HUES6 (cell line): Measurements from ENCODE around the gene PARD3.

Experiments used
- H3K27ac ChIP-seq: 2 replicates; pipeline ENCODE4 v1.7.0; 2013; ENCODE audit warnings: low read depth, mild to moderate bottlenecking, low read length, inconsistent platforms
- H3K27me3 ChIP-seq: 2 replicates; pipeline ENCODE4 v1.6.1; 2013; ENCODE audit warnings: low read length; ENCODE audit not compliant: control insufficient read depth, insufficient read depth
- H3K36me3 ChIP-seq: 2 replicates; pipeline ENCODE4 v1.6.1; 2013; ENCODE audit warnings: low read length; ENCODE audit not compliant: control insufficient read depth, insufficient read depth
- H3K4me1 ChIP-seq: 2 replicates; pipeline ENCODE4 v1.6.1; 2013; ENCODE audit warnings: low read length; ENCODE audit not compliant: control insufficient read depth, insufficient read depth
- H3K4me3 ChIP-seq: 2 replicates; pipeline ENCODE4 v1.5.1; 2013; ENCODE audit warnings: low read depth, low read length
- H3K9ac ChIP-seq: one replicate; pipeline ENCODE4 v1.6.1; 2013; ENCODE audit warnings: mild to moderate bottlenecking, low read length
- H3K9me3 ChIP-seq: 2 replicates; pipeline ENCODE4 v1.6.1; 2013; ENCODE audit warnings: low read depth, low read length; ENCODE audit not compliant: control insufficient read depth, insufficient read depth

PARD3 gene

GRCh38 chr10:34475274-34475646 is 339.8 kb downstream of the PARD3 start:
- Histone ChIP-seq H3K27ac (no peak overlapping the region), H3K36me3 (no peaks in the 10 kb centered on the region), H3K9ac (no peak overlapping the region), H3K9me3 (no peaks in the 10 kb centered on the region), H3K4me3 (no peak overlapping the region), H3K4me1 (peaks cover 5% of the 10 kb centered on the region; the same call in 1 of the 2 replicates), H3K27me3 (no peaks in the 10 kb centered on the region)

- no peak overlapping the region for H3K4me3 ChIP-seq
- H3K27ac ChIP-seq: no peak overlapping the region
- peaks cover 3% of the 10 kb centered on the region; the same call in 1 of the 2 replicates for H3K4me1 ChIP-seq
- H3K36me3 ChIP-seq: no peaks in the 10 kb centered on the region
- H3K9me3 ChIP-seq: no peaks in the 10 kb centered on the region
- H3K27me3 ChIP-seq: no peaks in the 10 kb centered on the region
- no peak overlapping the region for H3K9ac ChIP-seq
Measured at GRCh38 chr10:34474555-34475273, 340.4 kb downstream of the PARD3 start.

DNA sequence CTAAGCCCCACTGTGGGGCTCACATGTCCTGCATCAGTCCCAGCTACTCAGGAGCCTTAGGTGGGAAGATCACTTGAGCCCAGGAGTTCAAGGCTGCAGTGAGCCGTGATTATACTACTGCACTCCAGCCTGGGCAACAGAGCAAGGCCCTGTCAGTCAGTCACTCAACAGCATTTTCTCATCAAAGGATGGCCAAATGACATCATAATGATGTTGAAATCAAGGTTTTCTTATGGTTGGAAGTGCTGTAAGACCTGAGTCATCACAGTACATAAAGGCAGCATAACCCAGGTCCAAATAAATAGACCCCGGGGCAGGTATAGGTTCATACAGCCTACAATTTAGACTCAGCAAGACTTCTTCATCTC is 341.1 kb downstream of the PARD3 start:
- no peaks in the 10 kb centered on the region for H3K9me3 ChIP-seq
- H3K27me3 ChIP-seq: no peaks in the 10 kb centered on the region
- no peaks in the 10 kb centered on the region for H3K36me3 ChIP-seq
- no peak overlapping the region for H3K4me3 ChIP-seq
- H3K4me1 ChIP-seq: no peaks in the 10 kb centered on the region
- H3K9ac ChIP-seq: no peak overlapping the region
- no peak overlapping the region for H3K27ac ChIP-seq

DNA sequence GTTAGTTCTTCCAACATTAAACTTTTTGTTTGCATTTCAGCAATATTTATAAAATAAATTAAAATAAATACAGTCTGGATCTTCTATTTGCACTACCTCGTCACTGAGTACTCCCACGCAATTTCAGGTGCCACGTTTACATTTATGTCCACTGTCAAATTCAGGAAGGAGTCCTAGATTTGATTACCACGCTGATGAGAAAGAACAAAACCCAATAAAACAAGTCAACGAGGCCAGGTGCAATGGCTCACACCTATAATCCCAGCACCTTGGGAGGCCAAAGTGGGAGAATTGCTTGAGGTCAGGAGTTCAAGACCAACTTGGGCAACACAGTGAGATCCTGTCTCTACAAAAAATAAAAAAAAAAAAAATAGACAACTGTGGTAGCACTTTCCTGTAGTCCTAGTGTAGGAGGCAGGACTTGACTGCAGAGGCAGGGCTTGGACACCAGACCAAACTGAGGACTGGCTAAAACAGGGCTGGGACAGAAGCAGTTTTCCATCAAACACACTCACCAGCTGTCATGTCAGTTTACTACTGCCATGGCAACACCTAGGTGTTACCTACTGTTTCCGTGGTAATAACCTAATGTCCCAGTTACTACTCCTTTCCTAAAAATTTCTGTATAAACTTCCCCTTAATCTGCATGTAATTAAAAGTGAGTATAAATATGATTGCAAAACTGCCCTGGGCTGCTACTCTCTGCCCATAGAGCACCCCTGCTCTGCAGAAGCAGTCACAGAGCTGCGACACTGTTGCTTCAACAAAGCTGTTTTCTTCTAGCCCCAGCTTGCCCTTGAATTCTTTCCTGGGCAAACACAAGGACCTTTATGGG is 341.7 kb downstream of the PARD3 start:
- no peaks in the 10 kb centered on the region for H3K27me3 ChIP-seq
- H3K36me3 ChIP-seq: no peaks in the 10 kb centered on the region
- H3K9ac ChIP-seq: no peak overlapping the region
- H3K4me1 ChIP-seq: no peaks in the 10 kb centered on the region
- no peak overlapping the region for H3K4me3 ChIP-seq
- H3K27ac ChIP-seq: no peak overlapping the region
- H3K9me3 ChIP-seq: no peaks in the 10 kb centered on the region

- Histone ChIP-seq H3K9ac (no peak overlapping the region), H3K27ac (no peak overlapping the region), H3K4me1 (no peaks in the 10 kb centered on the region), H3K4me3 (no peak overlapping the region), H3K27me3 (no peaks in the 10 kb centered on the region), H3K9me3 (no peaks in the 10 kb centered on the region), H3K36me3 (no peaks in the 10 kb centered on the region)
Measured at GRCh38 chr10:34470307-34470706, 344.8 kb downstream of the PARD3 start.

- Histone ChIP-seq H3K4me1 (no peaks in the 10 kb centered on the region), H3K9ac (no peak overlapping the region), H3K9me3 (no peaks in the 10 kb centered on the region), H3K4me3 (no peak overlapping the region), H3K27me3 (no peaks in the 10 kb centered on the region), H3K27ac (no peak overlapping the region), H3K36me3 (no peaks in the 10 kb centered on the region)
Measured at GRCh38 chr10:34469446-34469845, 345.6 kb downstream of the PARD3 start.

DNA sequence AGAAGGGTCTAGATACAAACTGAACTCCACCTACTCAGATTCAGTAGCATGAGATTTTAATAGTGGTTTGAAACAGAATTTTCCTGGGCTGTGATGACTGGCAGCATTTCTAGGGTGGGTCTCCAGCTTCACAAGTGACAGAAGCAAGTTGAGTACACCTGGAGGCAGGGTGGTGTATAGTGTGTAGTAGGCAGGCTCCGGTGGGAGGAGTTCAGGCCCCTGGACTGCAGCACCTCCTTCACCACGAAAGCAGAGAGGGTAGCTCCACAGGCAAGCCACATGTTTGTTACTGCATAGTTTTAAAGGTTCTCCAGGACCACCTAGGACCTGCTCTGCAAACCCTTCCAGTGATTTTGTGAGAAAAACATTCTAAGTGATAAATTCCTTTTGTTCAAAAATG is 347.2 kb downstream of the PARD3 start:
- no peaks in the 10 kb centered on the region for H3K27me3 ChIP-seq
- H3K4me3 ChIP-seq: no peak overlapping the region
- H3K9ac ChIP-seq: no peak overlapping the region
- no peaks in the 10 kb centered on the region for H3K4me1 ChIP-seq
- no peak overlapping the region for H3K27ac ChIP-seq
- H3K9me3 ChIP-seq: no peaks in the 10 kb centered on the region
- H3K36me3 ChIP-seq: no peaks in the 10 kb centered on the region

GRCh38 chr10:34467364-34467763 is 347.7 kb downstream of the PARD3 start:
- no peak overlapping the region for H3K4me3 ChIP-seq
- H3K27ac ChIP-seq: no peak overlapping the region
- no peaks in the 10 kb centered on the region for H3K27me3 ChIP-seq
- H3K9ac ChIP-seq: no peak overlapping the region
- no peaks in the 10 kb centered on the region for H3K4me1 ChIP-seq
- H3K36me3 ChIP-seq: no peaks in the 10 kb centered on the region
- H3K9me3 ChIP-seq: no peaks in the 10 kb centered on the region

GRCh38 chr10:34465678-34466077 is 349.4 kb downstream of the PARD3 start:
- Histone ChIP-seq H3K4me3 (no peak overlapping the region), H3K36me3 (no peaks in the 10 kb centered on the region), H3K27me3 (no peaks in the 10 kb centered on the region), H3K27ac (0 out of 2 replicates have a peak overlapping the region, but pooled peaks have one; percentile 23), H3K4me1 (no peaks in the 10 kb centered on the region), H3K9ac (no peak overlapping the region), H3K9me3 (no peaks in the 10 kb centered on the region)

- Histone ChIP-seq H3K4me3 (no peak overlapping the region), H3K9me3 (no peaks in the 10 kb centered on the region), H3K4me1 (no peaks in the 10 kb centered on the region), H3K9ac (no peak overlapping the region), H3K27ac (no peak overlapping the region), H3K36me3 (no peaks in the 10 kb centered on the region), H3K27me3 (no peaks in the 10 kb centered on the region)
Measured at GRCh38 chr10:34464591-34464990, 350.5 kb downstream of the PARD3 start.

DNA sequence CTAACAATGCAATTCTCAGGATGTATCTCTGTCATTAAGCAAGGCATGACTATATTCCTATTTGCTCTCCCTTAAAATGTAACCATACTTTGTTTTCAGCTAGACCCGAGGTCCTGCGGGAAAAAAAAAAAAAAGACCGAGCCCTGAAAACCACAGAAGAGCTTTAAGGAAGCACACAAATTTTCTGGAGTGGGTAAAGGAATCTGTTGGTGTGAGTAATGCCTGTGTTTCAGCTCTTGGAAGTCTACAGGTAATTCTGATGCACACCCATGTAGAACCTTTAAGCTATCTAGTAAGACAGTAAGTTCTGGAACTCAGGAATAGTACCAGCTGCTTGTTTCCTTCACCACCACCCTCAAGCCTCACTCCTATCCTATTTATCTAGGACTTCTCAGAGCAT is 351.1 kb downstream of the PARD3 start:
- Histone ChIP-seq H3K4me1 (no peaks in the 10 kb centered on the region), H3K27ac (no peak overlapping the region), H3K4me3 (no peak overlapping the region), H3K27me3 (no peaks in the 10 kb centered on the region), H3K9me3 (no peaks in the 10 kb centered on the region), H3K9ac (no peak overlapping the region), H3K36me3 (no peaks in the 10 kb centered on the region)
